Muscle of back (tissue), 11 donors: ENCODE measurements around the gene MYO5B. TPM values are rescaled to one million over a fixed set of nuclear protein-coding genes. Genes with fewer than 3 reads are reported as not detected.

ENCODE experiments used
- DNase-seq, 3 donors: peaks; one replicate each; pipeline versions ENCODE4 v3.0.0 to v3.0.0-alpha.2; 2013
- polyA plus RNA-seq, 10 donors: library from polyadenylated mRNA; unstranded; fragments of 120-200 nt; gene quantifications; one replicate each; pipeline ENCODE4 v1.2.1, GENCODE V29; 2013; ENCODE audit not compliant: insufficient read length in 10 of 10

Gene MYO5B
- polyA plus RNA-seq, 10 donors: 1.1 to 4.1 (median 1.7) TPM

GRCh38 chr18:50152900-50153299 lies 42.0 kb downstream of the MYO5B start:
- no peak for DNase-seq

GRCh38 chr18:50151926-50152325 lies 43.0 kb downstream of the MYO5B start:
- DNase-seq: peak in 1 of 3 donors; percentile 4

GRCh38 chr18:50144540-50144939 lies 50.4 kb downstream of the MYO5B start:
- no peak for DNase-seq

GRCh38 chr18:50143886-50144285 lies 51.1 kb downstream of the MYO5B start:
- DNase-seq: no peak

- DNase-seq: no peak
These were observed 51.7 kb downstream of the MYO5B start for GRCh38 chr18:50143294-50143693.

GRCh38 chr18:50142441-50143120 lies 52.4 kb downstream of the MYO5B start:
- DNase-seq: no peak

GRCh38 chr18:50138181-50139064 lies 56.5 kb downstream of the MYO5B start:
- DNase-seq: no peak

- DNase-seq: no peak
These were observed 59.0 kb downstream of the MYO5B start for GRCh38 chr18:50135903-50136302.

- DNase-seq: no peak
These were observed 61.4 kb downstream of the MYO5B start for GRCh38 chr18:50133526-50133925.

- no peak for DNase-seq
These were observed 63.4 kb downstream of the MYO5B start for GRCh38 chr18:50131591-50131990.

GRCh38 chr18:50128506-50129271 lies 66.3 kb downstream of the MYO5B start:
- no peak for DNase-seq

- peak in 1 of 3 donors; percentile 14 for DNase-seq
These were observed 67.3 kb downstream of the MYO5B start for GRCh38 chr18:50127516-50128210.

- DNase-seq: peak in 1 of 3 donors; percentile 18
These were observed 68.5 kb downstream of the MYO5B start for GRCh38 chr18:50126471-50126870.

GRCh38 chr18:50125456-50125855 lies 69.5 kb downstream of the MYO5B start:
- DNase-seq: no peak

GRCh38 chr18:50119296-50119695 lies 75.7 kb downstream of the MYO5B start:
- no peak for DNase-seq

GRCh38 chr18:50117863-50118262 lies 77.1 kb downstream of the MYO5B start:
- no peak for DNase-seq

- DNase-seq: no peak
These were observed 79.9 kb downstream of the MYO5B start for GRCh38 chr18:50115095-50115494.

- no peak for DNase-seq
These were observed 80.5 kb downstream of the MYO5B start for GRCh38 chr18:50114448-50114847.

- DNase-seq: no peak
These were observed 81.2 kb downstream of the MYO5B start for GRCh38 chr18:50113726-50114125.

GRCh38 chr18:50111398-50111797 lies 83.5 kb downstream of the MYO5B start:
- DNase-seq: no peak

GRCh38 chr18:50107468-50107977 lies 87.4 kb downstream of the MYO5B start:
- DNase-seq: no peak
